Mesothelial cell of epicardium (in vitro differentiated cells): ENCODE data around the gene SLC12A6. TPM values are rescaled to one million over a fixed set of nuclear protein-coding genes. Genes with fewer than 3 reads are reported as not detected.
"Not testable (repeated sequence)": the region's sequence is repeated elsewhere in the genome, so short reads cannot be mapped to it uniquely, and the experiment has no call there.

Experiments used
- DNase-seq, 2 experiments: peaks; one replicate each; pipeline ENCODE4 v3.0.0; 2021; ENCODE audit warnings: low spot score in 2 of 2; ENCODE audit not compliant: unreplicated experiment in 2 of 2
- H3K27ac Mint-ChIP-seq: 2 replicates; pipeline ENCODE4 v1.8.0; 2021; ENCODE audit warnings: mixed read lengths
- H3K27me3 Mint-ChIP-seq: 2 replicates; pipeline ENCODE4 v1.8.0; 2021; ENCODE audit warnings: low read depth, mixed read lengths
- H3K36me3 Mint-ChIP-seq: 2 replicates; pipeline ENCODE4 v1.8.0; 2021; ENCODE audit warnings: mixed read lengths
- H3K4me1 Mint-ChIP-seq: 2 replicates; pipeline ENCODE4 v1.8.0; 2021; ENCODE audit warnings: mixed read lengths
- H3K4me3 Mint-ChIP-seq: 2 replicates; pipeline ENCODE4 v1.8.0; 2021; ENCODE audit warnings: mild to moderate bottlenecking, moderate library complexity, mixed read lengths
- H3K9me3 Mint-ChIP-seq: 2 replicates; pipeline ENCODE4 v1.8.0; 2021; ENCODE audit warnings: mixed read lengths
- CTCF ChIP-seq: fragments of 200-600 bp; sonication (generic); IDR thresholded peaks from one replicate; pipeline ENCODE4 v1.5.0; 2021; ENCODE audit warnings: antibody characterized with exemption; ENCODE audit not compliant: unreplicated experiment
- total RNA-seq: library from RNA; stranded (reverse); gene quantifications from 3 replicates; pipeline ENCODE4 v1.2.1, GENCODE V29; 2021

Gene SLC12A6
- total RNA-seq: 21.9 to 24.3 TPM (median 23.7 TPM) in 3 replicates

- H3K27ac Mint-ChIP-seq: peak within 1 kb of the TSS; percentile 86
- TF ChIP-seq CTCF: no peak
Observed at GRCh38 chr15:34337557-34338306, at the start of gene SLC12A6. Gene SLC12A6, minus strand, starts transcription at chr15:34337781. Its CDS starts 1,101 bp downstream, at chr15:34336680.

GRCh38 chr15:34381829-34382521 is 44.4 kb upstream of the SLC12A6 start:
- H3K27ac Mint-ChIP-seq, H3K4me3 Mint-ChIP-seq, H3K4me1 Mint-ChIP-seq, H3K36me3 Mint-ChIP-seq, H3K9me3 Mint-ChIP-seq, DNase-seq, H3K27me3 Mint-ChIP-seq: not testable (repeated sequence)

More at GRCh38 chr15:34337557-34338306, at the start of gene SLC12A6:
- Mint-ChIP-seq H3K4me3 (peak within 1 kb of the TSS; percentile 95), H3K27me3 (no peaks in the 10 kb centered on the region), H3K4me1 (peaks cover 39% of the 10 kb centered on the region), H3K36me3 (peaks cover 10% of the 10 kb centered on the region), H3K9me3 (no peaks in the 10 kb centered on the region)
- DNase-seq: peak; percentile 84 to 90

- H3K36me3 Mint-ChIP-seq, DNase-seq, H3K4me3 Mint-ChIP-seq, H3K27ac Mint-ChIP-seq, H3K27me3 Mint-ChIP-seq, H3K4me1 Mint-ChIP-seq: not testable (repeated sequence)
- peaks cover 16% of the 10 kb centered on the region for H3K9me3 Mint-ChIP-seq
Observed at GRCh38 chr15:34380491-34380890, 42.9 kb upstream of the SLC12A6 start.

GRCh38 chr15:34376856-34377255 is 39.3 kb upstream of the SLC12A6 start:
- Mint-ChIP-seq H3K27me3 (no peaks in the 10 kb centered on the region), H3K4me3 (no peak overlapping the region), H3K36me3 (peaks cover 10% of the 10 kb centered on the region), H3K4me1 (peaks cover 2% of the 10 kb centered on the region), H3K27ac (no peak overlapping the region), H3K9me3 (peaks cover 21% of the 10 kb centered on the region)
- DNase-seq: no peak
- no peak for TF ChIP-seq CTCF

- H3K27me3 Mint-ChIP-seq, H3K4me3 Mint-ChIP-seq, H3K4me1 Mint-ChIP-seq, DNase-seq, H3K36me3 Mint-ChIP-seq, H3K27ac Mint-ChIP-seq: not testable (repeated sequence)
- peaks cover 26% of the 10 kb centered on the region for H3K9me3 Mint-ChIP-seq
Observed at GRCh38 chr15:34375541-34375940, 38.0 kb upstream of the SLC12A6 start.

- no peak overlapping the region for H3K4me3 Mint-ChIP-seq
- no peak for TF ChIP-seq CTCF
- peaks cover 10% of the 10 kb centered on the region for H3K36me3 Mint-ChIP-seq
- no peak for DNase-seq
- H3K27me3 Mint-ChIP-seq: no peaks in the 10 kb centered on the region
- peaks cover 26% of the 10 kb centered on the region for H3K9me3 Mint-ChIP-seq
- H3K4me1 Mint-ChIP-seq: peaks cover 11% of the 10 kb centered on the region
- H3K27ac Mint-ChIP-seq: no peak overlapping the region
Observed at GRCh38 chr15:34374816-34375215, 37.2 kb upstream of the SLC12A6 start.

GRCh38 chr15:34373951-34374350 is 36.4 kb upstream of the SLC12A6 start:
- Mint-ChIP-seq H3K9me3 (peaks cover 26% of the 10 kb centered on the region), H3K4me3 (no peak overlapping the region), H3K27ac (no peak overlapping the region), H3K27me3 (no peaks in the 10 kb centered on the region), H3K36me3 (peaks cover 10% of the 10 kb centered on the region), H3K4me1 (peaks cover 16% of the 10 kb centered on the region)
- DNase-seq: no peak
- no peak for TF ChIP-seq CTCF
